GM10248 (cell line): Measurements from ENCODE around the gene SPTBN1.
A peak's percentile ranks its signal among the peaks of the same experiment; 100 is the strongest.

Source experiments
- CTCF ChIA-PET: fragments of 300-600 bp; sonication (Branson Sonifier 250); formaldehyde crosslinking; extraction: SDS; loops from one replicate; lab custom pipeline; 2021; ENCODE audit warnings: antibody characterized with exemption; lab: Yijun Ruan, JAX
- POLR2A ChIA-PET: fragments of 350-650 bp; sonication (Branson Sonifier 250); formaldehyde crosslinking; extraction: SDS; loops from one replicate; lab custom pipeline; 2020; ENCODE audit warnings: antibody characterized with exemption; lab: Yijun Ruan, JAX
- DNase-seq: peaks from one replicate; pipeline ENCODE4 v3.0.0; 2012; ENCODE audit errors: extremely low spot score
- TF ChIP-seq, protein P1 (sequence below): IDR thresholded peaks from 2 replicates; pipeline ENCODE4 v1.5.1; 2012; ENCODE audit warnings: mild to moderate bottlenecking, low read depth; ENCODE audit errors: extremely low read depth, missing control alignments, control extremely low read depth

Gene SPTBN1

GRCh38 chr2:54629914-54630857, 174.1 kb downstream of the SPTBN1 start:
- ChIA-PET POLR2A (no interaction called here), CTCF (interaction anchor here (1.0 kb wide), 1 partner anchor 21 kb away, joined by 3 read pairs; no protein-coding TSS in a partner anchor)
- TF ChIP-seq, protein P1, sequence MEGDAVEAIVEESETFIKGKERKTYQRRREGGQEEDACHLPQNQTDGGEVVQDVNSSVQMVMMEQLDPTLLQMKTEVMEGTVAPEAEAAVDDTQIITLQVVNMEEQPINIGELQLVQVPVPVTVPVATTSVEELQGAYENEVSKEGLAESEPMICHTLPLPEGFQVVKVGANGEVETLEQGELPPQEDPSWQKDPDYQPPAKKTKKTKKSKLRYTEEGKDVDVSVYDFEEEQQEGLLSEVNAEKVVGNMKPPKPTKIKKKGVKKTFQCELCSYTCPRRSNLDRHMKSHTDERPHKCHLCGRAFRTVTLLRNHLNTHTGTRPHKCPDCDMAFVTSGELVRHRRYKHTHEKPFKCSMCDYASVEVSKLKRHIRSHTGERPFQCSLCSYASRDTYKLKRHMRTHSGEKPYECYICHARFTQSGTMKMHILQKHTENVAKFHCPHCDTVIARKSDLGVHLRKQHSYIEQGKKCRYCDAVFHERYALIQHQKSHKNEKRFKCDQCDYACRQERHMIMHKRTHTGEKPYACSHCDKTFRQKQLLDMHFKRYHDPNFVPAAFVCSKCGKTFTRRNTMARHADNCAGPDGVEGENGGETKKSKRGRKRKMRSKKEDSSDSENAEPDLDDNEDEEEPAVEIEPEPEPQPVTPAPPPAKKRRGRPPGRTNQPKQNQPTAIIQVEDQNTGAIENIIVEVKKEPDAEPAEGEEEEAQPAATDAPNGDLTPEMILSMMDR = no peak
- peak; percentile 42 for DNase-seq

GRCh38 chr2:54630858-54631497, 174.9 kb downstream of the SPTBN1 start:
- ChIA-PET CTCF (interaction anchor here (0.7 to 2.5 kb wide), 5 partner anchors 9 to 35 kb away, joined by 3 to 6 read pairs (median 4); no protein-coding TSS in a partner anchor), POLR2A (no interaction called here)
- TF ChIP-seq, protein P1 = no peak
- DNase-seq = no peak

DNA sequence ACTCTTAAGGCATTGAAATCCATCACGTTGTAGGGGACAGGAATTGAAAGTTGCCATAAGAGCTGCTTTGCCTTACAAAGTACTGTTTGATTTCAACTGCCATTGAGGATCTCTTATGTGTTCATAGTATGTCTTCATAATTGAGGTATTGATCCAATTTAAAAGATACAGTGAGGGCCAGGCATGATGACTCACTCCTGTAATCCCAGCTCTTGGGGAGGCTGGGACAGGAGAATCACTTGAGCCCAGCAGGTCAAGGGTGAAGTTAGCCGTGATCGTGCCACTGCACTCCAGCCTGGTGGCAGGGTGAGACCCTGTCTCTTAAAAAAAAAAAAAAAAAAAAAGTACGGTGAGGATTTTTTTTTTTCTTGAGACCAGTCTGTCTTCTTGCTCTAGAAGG, 175.6 kb downstream of the SPTBN1 start:
- POLR2A ChIA-PET = no interaction called here
- no peak for DNase-seq
- CTCF ChIA-PET = interaction anchor here (0.7 to 2.9 kb wide), 7 partner anchors 7 to 72 kb away, joined by 3 to 8 read pairs (median 5); no protein-coding TSS in a partner anchor
- TF ChIP-seq, protein P1 = no peak

GRCh38 chr2:54632733-54633692, 176.9 kb downstream of the SPTBN1 start:
- ChIA-PET POLR2A (no interaction called here), CTCF (interaction anchor here (0.7 to 2.9 kb wide), 9 partner anchors 8 to 110 kb away, joined by 3 to 15 read pairs (median 5); no protein-coding TSS in a partner anchor)
- TF ChIP-seq, protein P1 = no peak

DNA sequence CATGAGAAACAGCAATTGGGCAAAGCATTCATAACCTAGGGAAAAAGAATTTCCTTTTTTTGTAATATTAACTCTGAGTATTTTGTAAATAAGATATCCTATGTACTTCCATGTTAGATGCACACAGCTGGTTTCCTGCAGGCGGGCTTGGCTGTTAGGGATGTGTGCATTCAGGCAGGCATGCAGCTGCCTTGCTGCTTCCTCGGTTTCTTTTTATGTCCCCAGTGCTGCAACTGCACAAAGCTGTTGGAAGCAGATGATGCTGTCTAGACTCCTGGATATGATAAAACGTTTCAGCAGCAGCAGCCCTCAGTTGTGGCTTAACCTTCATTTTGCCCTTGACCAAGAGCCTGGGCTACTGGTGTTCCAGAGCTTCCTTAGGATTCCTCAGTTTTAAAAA, 177.9 kb downstream of the SPTBN1 start:
- ChIA-PET CTCF (interaction anchor here (0.9 to 2.9 kb wide), 7 partner anchors 9 to 111 kb away, joined by 3 to 15 read pairs (median 5); no protein-coding TSS in a partner anchor), POLR2A (interaction anchor here (0.6 kb wide), 1 partner anchor 39 kb away, joined by 5 read pairs; no protein-coding TSS in a partner anchor)
- TF ChIP-seq, protein P1 = no peak
- no peak for DNase-seq

More at GRCh38 chr2:54632733-54633692, 176.9 kb downstream of the SPTBN1 start:
- DNase-seq = no peak
